GM06990 (cell line): ENCODE measurements around the gene CALML5.

Source experiments
- DNase-seq: peaks from one replicate; pipeline ENCODE4 v3.0.0-alpha.2; 2011; ENCODE audit not compliant: insufficient read length; ENCODE audit errors: extremely low read depth
- H3K27me3 ChIP-seq: replicated peaks from 2 replicates; pipeline ENCODE4 v1.6.0; 2011; ENCODE audit warnings: low read length; ENCODE audit not compliant: control insufficient read depth, insufficient read depth
- H3K36me3 ChIP-seq: 2 replicates; pipeline ENCODE4 v1.5.1; 2011; ENCODE audit warnings: low read length; ENCODE audit not compliant: control insufficient read depth, insufficient read depth
- H3K4me3 ChIP-seq: replicated peaks from 2 replicates; pipeline ENCODE4 v1.5.1; 2011; ENCODE audit warnings: low read depth, mild to moderate bottlenecking, control low read depth, low read length
- TF ChIP-seq, protein P1 (sequence below): IDR thresholded peaks from 2 replicates; pipeline ENCODE4 v1.5.1; 2011; ENCODE audit warnings: low read length, control low read depth, mild to moderate bottlenecking, inconsistent platforms; ENCODE audit not compliant: insufficient read depth, poor library complexity, severe bottlenecking

Gene CALML5

DNA sequence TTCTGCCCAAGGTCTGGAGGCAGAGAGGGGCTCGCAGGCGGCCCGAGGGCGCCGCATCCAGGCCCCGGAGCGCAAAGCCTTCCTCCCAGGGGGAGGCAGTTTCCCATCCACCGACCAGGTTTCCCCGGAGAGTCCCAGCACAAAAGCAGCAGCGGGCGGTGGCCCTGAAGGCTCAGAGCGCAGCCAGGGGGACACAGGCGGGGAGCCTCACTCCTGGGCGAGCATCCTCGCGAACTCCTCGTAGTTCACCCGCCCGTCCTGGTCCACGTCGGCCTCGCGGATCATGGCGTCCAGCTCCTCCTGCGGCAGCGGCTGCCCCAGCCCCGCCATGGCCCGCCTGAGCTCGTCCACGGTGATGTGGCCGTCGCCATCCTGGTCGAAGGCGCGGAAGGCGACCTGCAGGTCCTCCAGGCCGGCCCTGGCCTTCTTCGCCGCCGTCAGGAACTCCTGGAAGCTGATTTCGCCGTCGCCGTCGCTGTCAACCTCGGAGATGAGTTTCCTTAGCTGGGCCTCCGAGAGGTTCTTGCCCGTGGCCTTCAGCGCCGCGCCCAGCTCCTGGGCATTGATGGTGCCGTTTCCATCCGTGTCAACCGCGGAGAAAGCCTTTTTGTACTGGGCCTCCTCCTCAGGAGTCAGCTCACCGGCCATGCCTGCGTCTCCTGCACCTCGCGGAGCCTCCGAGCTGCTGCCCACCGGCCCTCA lies 428 bp downstream of the CALML5 start:
- H3K36me3 ChIP-seq, result no peaks in the 10 kb centered on the region
- DNase-seq, result no peak
- H3K4me3 ChIP-seq, result no peak overlapping the region
- H3K27me3 ChIP-seq, result peaks cover 4% of the 10 kb centered on the region
- TF ChIP-seq, protein P1, sequence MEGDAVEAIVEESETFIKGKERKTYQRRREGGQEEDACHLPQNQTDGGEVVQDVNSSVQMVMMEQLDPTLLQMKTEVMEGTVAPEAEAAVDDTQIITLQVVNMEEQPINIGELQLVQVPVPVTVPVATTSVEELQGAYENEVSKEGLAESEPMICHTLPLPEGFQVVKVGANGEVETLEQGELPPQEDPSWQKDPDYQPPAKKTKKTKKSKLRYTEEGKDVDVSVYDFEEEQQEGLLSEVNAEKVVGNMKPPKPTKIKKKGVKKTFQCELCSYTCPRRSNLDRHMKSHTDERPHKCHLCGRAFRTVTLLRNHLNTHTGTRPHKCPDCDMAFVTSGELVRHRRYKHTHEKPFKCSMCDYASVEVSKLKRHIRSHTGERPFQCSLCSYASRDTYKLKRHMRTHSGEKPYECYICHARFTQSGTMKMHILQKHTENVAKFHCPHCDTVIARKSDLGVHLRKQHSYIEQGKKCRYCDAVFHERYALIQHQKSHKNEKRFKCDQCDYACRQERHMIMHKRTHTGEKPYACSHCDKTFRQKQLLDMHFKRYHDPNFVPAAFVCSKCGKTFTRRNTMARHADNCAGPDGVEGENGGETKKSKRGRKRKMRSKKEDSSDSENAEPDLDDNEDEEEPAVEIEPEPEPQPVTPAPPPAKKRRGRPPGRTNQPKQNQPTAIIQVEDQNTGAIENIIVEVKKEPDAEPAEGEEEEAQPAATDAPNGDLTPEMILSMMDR, result no peak

GRCh38 chr10:5497948-5498730 lies 1.2 kb downstream of the CALML5 start:
- no peak for DNase-seq
- Histone ChIP-seq H3K27me3 (peaks cover 3% of the 10 kb centered on the region), H3K36me3 (no peaks in the 10 kb centered on the region), H3K4me3 (no peak overlapping the region)
- TF ChIP-seq, protein P1, result no peak

- TF ChIP-seq, protein P1, result no peak
- Histone ChIP-seq H3K4me3 (no peak overlapping the region), H3K36me3 (no peaks in the 10 kb centered on the region), H3K27me3 (no peaks in the 10 kb centered on the region; the same call in 1 of the 2 replicates)
- no peak for DNase-seq
Measured at GRCh38 chr10:5497289-5497688, 2.1 kb downstream of the CALML5 start.

DNA sequence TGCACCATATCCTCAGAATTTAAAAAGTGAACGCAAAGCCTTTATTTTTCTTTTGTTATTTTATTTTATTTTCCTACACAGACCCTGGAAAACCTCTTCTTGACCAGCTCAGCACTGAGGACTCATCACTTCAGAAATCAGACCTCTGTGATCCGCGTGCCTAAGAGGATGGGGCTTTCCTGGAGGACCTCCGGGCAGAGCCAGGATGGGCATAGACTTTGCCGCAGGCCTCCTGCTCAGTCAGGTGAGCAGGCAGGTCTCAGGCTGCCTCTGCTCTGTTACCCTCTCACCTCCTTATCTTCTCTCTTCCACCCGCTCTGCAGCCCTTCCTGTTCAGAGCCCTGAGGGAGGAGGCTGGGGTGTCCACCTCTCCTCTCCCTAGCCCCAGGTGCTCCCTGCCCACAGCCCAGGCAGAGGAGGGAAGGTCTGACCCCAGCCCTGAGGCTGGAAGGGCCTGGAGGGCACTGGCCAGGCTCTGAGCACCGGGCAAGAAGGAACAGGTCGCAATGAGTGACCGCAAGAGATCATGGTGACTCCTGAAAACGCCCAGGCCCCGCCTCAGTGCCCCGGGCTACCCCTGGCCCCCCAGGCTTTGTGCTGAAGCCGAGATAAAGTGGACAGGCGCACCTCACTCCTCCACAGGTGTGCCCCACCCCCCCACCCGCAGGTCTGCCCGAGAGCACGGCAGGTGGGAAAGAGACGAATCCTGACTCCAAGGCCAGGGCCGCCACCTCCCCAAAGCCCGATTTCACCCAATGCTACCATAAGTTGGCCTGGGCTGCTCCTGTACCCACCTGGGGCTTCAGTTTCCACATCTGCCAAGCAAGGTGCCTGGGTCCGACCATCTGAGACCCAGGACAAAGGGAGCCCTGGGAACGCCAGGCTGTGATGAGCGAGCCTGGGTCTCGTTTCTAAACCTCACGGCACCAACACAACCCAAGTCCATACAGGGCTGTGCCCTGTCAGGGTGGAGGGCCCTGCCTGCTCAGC lies 2.8 kb downstream of the CALML5 start:
- no peaks in the 10 kb centered on the region for H3K36me3 ChIP-seq
- no peak for DNase-seq
- TF ChIP-seq, protein P1, result no peak
- H3K4me3 ChIP-seq, result no peak overlapping the region
- H3K27me3 ChIP-seq, result no peaks in the 10 kb centered on the region; the same call in 1 of the 2 replicates

DNA sequence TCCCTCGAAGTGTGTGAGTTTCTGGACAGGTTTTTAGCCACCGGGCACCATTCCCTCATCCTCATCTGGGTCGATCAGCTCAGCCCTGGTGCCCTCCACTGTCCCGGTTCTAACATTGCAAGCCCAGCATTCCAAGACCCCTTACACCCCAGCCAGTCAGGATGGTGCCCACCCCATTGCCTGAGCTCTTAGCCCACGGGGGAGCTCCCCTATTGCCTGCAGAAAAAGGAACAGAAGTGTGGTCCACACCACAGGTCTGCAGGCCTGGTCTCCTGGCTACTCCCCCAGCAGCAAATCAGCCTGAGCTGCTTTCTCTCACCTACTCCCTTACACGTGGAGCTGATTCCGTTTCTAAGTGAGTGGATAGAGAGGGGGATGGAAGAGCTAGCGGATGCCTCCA lies 4.8 kb downstream of the CALML5 start:
- TF ChIP-seq, protein P1, result no peak
- H3K27me3 ChIP-seq, result no peaks in the 10 kb centered on the region; the same call in 1 of the 2 replicates
- H3K4me3 ChIP-seq, result no peak overlapping the region
- no peak for DNase-seq
- H3K36me3 ChIP-seq, result no peaks in the 10 kb centered on the region
